Fibroblast of peridontal ligament (primary cell): ENCODE data around the gene SIRPG.

Experiments
- DNase-seq: peaks from one replicate; pipeline ENCODE4 v3.0.0-alpha.2; 2010; ENCODE audit errors: extremely low read depth

SIRPG gene

GRCh38 chr20:1595333-1595732 is 62.2 kb downstream of the SIRPG start:
- DNase-seq: no peak

DNA sequence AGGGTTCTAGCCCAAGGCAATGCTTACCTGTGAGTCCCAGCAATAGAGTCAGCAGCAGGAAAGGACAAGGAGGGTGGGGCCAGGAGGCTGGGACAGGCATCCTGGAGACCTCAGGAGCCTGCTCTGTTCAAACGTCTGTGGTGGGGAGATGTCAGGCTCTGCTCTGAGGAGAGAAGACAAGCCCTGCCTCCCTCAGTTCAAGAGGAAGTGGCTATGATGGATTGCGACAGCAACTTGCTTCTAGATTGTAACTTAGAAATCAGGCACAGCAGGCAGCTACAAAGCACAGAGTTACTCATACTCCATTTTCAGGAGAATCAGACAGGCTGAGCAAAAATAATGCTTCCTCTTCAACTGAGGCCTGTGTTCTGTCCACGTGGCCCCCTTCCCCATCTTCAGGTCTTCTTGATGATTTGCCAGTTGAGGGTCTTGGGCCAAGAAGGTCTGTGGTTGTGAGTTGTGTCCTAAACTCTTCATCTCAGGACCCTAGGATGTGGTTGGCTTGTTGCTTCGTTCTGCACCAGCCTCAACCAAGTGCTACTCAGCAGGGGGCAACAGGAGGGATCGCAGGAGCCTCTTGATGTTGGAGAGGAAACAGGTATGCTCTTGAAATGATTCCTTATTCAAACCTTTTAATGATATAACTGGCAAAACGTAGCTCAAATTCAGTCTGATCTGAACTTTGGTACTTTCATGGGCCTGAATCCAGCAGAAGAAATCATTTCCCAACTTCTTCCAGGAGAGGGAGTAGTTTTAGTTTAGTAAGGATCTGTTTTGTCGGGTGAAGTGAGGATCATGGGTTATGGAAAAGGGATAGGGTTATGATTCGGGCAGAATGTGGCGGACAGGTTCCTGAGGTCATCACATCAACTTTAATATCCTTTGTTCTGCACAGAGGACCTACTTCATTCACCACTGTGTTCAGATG is 68.8 kb downstream of the SIRPG start:
- peak; percentile 24 for DNase-seq

- peak; percentile 3 for DNase-seq
Observed at GRCh38 chr20:1587781-1588532, 69.6 kb downstream of the SIRPG start.

GRCh38 chr20:1579488-1579887 is 78.1 kb downstream of the SIRPG start:
- DNase-seq: no peak
